Subcutaneous adipose tissue (tissue), 4 donors: ENCODE data around the gene CARD16. TPM values are rescaled to one million over a fixed set of nuclear protein-coding genes. Genes with fewer than 3 reads are reported as not detected.

Experiments
- CTCF ChIP-seq: fragments of 450-650 bp; IDR thresholded peaks from one replicate; pipeline ENCODE4 v1.5.1; 2016; ENCODE audit warnings: low read depth, mild to moderate bottlenecking, control low read depth, antibody characterized with exemption, moderate library complexity
- total RNA-seq, 4 donors: library from RNA; depleted of rRNA; stranded (reverse); fragments of >200 nt; gene quantifications; one replicate each; pipeline ENCODE4 v1.1.0, GENCODE V29; 2016

The CARD16 gene
- total RNA-seq, 4 donors from 2014 or later: 8.6 to 27.0 (median 13.0) TPM

- TF ChIP-seq CTCF: no peak
These were observed 50.1 kb downstream of the CARD16 start for GRCh38 chr11:104995001-104995408.

- no peak for TF ChIP-seq CTCF
These were observed 52.4 kb downstream of the CARD16 start for GRCh38 chr11:104992781-104993180.

- TF ChIP-seq CTCF: no peak
These were observed 53.1 kb downstream of the CARD16 start for GRCh38 chr11:104991994-104992393.

Other genes with a start within 250 kb of the CARD16 start
- gene CASP12, start 146.9 kb downstream of the CARD16 start, total RNA-seq: 1 to 10 TPM in 2 of 4 donors, under 1 TPM in 2; 0.66 to 5.1 (median 1.9) TPM
- gene CASP4, start 76.8 kb downstream of the CARD16 start, total RNA-seq: 100 to 1,000 TPM in 3 of 4 donors, 10 to 100 TPM in 1; 74.2 to 191 (median 115) TPM
- 1 to 10 TPM in 1 of 4 donors, not detected in 3; 2.0 TPM for gene CASP5, start 22.2 kb downstream of the CARD16 start, total RNA-seq
- gene CASP1, start 10.2 kb downstream of the CARD16 start, total RNA-seq: 10 to 100 TPM; 10.4 to 39.9 (median 22.6) TPM
- gene CARD18, start 94.4 kb upstream of the CARD16 start, total RNA-seq: not detected